ENCODE results near the gene SCRT2.

DNA sequence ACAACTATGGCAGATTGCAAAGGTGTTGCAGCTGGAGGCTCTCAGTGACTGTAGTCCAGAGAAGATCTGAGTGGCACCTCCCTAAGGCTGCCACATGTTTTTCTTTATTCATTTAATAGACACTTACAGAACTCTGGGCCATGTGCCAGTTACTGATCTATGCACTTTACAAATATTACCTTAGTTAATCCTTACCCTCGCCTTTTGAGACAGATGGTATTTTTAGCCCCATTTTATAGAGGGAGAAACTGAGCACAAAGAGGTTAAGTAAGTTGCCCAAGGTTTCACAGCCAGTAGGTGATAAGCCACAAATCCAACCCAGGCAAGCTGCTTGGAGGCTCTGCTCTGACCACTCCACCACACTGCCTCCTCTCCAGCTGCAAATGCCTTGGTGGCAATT lies 6.5 kb upstream of the SCRT2 start:
- TF ChIP-seq ETV6 (CRISPR knock-in tag; IDR thresholded peaks at IDR 0.05) (no peak), PRDM15 (CRISPR knock-in tag; IDR thresholded peaks at IDR 0.05) (no peak), TP53 (CRISPR knock-in tag; IDR thresholded peaks at IDR 0.05) (no peak), JAZF1 (CRISPR knock-in tag; IDR thresholded peaks at IDR 0.05) (no peak), ATF2 (CRISPR knock-in tag; IDR thresholded peaks at IDR 0.05; ENCODE audit: borderline replicate concordance, low read depth) (no peak), CREM (CRISPR knock-in tag; IDR thresholded peaks at IDR 0.05) (no peak)
- TF ChIP-seq, protein P1, sequence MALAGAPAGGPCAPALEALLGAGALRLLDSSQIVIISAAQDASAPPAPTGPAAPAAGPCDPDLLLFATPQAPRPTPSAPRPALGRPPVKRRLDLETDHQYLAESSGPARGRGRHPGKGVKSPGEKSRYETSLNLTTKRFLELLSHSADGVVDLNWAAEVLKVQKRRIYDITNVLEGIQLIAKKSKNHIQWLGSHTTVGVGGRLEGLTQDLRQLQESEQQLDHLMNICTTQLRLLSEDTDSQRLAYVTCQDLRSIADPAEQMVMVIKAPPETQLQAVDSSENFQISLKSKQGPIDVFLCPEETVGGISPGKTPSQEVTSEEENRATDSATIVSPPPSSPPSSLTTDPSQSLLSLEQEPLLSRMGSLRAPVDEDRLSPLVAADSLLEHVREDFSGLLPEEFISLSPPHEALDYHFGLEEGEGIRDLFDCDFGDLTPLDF (CRISPR knock-in tag; IDR thresholded peaks at IDR 0.05), result no peak
- TF ChIP-seq, protein P2, sequence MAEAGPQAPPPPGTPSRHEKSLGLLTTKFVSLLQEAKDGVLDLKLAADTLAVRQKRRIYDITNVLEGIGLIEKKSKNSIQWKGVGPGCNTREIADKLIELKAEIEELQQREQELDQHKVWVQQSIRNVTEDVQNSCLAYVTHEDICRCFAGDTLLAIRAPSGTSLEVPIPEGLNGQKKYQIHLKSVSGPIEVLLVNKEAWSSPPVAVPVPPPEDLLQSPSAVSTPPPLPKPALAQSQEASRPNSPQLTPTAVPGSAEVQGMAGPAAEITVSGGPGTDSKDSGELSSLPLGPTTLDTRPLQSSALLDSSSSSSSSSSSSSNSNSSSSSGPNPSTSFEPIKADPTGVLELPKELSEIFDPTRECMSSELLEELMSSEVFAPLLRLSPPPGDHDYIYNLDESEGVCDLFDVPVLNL (CRISPR knock-in tag; IDR thresholded peaks at IDR 0.05; ENCODE audit: borderline replicate concordance, low read depth), result no peak
- TF ChIP-seq, protein P3, sequence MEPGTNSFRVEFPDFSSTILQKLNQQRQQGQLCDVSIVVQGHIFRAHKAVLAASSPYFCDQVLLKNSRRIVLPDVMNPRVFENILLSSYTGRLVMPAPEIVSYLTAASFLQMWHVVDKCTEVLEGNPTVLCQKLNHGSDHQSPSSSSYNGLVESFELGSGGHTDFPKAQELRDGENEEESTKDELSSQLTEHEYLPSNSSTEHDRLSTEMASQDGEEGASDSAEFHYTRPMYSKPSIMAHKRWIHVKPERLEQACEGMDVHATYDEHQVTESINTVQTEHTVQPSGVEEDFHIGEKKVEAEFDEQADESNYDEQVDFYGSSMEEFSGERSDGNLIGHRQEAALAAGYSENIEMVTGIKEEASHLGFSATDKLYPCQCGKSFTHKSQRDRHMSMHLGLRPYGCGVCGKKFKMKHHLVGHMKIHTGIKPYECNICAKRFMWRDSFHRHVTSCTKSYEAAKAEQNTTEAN (CRISPR knock-in tag; IDR thresholded peaks at IDR 0.05), result no peak
- TF ChIP-seq, protein P4, sequence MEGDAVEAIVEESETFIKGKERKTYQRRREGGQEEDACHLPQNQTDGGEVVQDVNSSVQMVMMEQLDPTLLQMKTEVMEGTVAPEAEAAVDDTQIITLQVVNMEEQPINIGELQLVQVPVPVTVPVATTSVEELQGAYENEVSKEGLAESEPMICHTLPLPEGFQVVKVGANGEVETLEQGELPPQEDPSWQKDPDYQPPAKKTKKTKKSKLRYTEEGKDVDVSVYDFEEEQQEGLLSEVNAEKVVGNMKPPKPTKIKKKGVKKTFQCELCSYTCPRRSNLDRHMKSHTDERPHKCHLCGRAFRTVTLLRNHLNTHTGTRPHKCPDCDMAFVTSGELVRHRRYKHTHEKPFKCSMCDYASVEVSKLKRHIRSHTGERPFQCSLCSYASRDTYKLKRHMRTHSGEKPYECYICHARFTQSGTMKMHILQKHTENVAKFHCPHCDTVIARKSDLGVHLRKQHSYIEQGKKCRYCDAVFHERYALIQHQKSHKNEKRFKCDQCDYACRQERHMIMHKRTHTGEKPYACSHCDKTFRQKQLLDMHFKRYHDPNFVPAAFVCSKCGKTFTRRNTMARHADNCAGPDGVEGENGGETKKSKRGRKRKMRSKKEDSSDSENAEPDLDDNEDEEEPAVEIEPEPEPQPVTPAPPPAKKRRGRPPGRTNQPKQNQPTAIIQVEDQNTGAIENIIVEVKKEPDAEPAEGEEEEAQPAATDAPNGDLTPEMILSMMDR (IDR thresholded peaks at IDR 0.05), result no peak
- TF ChIP-seq, protein P5, sequence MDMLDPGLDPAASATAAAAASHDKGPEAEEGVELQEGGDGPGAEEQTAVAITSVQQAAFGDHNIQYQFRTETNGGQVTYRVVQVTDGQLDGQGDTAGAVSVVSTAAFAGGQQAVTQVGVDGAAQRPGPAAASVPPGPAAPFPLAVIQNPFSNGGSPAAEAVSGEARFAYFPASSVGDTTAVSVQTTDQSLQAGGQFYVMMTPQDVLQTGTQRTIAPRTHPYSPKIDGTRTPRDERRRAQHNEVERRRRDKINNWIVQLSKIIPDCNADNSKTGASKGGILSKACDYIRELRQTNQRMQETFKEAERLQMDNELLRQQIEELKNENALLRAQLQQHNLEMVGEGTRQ (CRISPR knock-in tag; IDR thresholded peaks at IDR 0.05), result no peak
